Stomach (tissue), 4 donors: ENCODE data around the gene EVI2B.
"Not testable (repeated sequence)": the region's sequence is repeated elsewhere in the genome, so short reads cannot be mapped to it uniquely, and the experiment has no call there.

ENCODE experiments used
- CTCF ChIP-seq, 7 experiments: fragments of 450-650 bp in 4 of 7; fragments of 200-600 bp in 3 of 7; sonication (generic) in 3 of 7; IDR thresholded peaks; one replicate each; pipeline ENCODE4 v1.5.1; 2016 to 2019; ENCODE audit warnings: antibody characterized with exemption in 7 of 7, control low read depth in 2 of 7, mild to moderate bottlenecking in 1 of 7
- POLR2A ChIP-seq, 4 donors: fragments of 450-650 bp; IDR thresholded peaks; one replicate each; pipeline ENCODE4 v1.6.1; 2016; ENCODE audit warnings: antibody characterized with exemption in 4 of 4, control low read depth in 2 of 4, mild to moderate bottlenecking in 1 of 4, moderate library complexity in 1 of 4
- POLR2AphosphoS5 ChIP-seq, 3 donors: sonication (generic); formaldehyde crosslinking; IDR thresholded peaks; one replicate each; pipeline ENCODE4 v1.6.1; 2016; ENCODE audit warnings: antibody characterized with exemption in 3 of 3

- TF ChIP-seq CTCF, POLR2AphosphoS5, POLR2A (IDR thresholded peaks at IDR 0.05): not testable (repeated sequence)
These were observed 31.4 kb upstream of the EVI2B start for GRCh38 chr17:31345191-31345747.
